Measurements from ENCODE around the gene DHH. TPM values are rescaled to one million over a fixed set of nuclear protein-coding genes. Genes with fewer than 3 reads are reported as not detected.
A peak's percentile ranks its signal among the peaks of the same experiment; 100 is the strongest.

DHH gene
- total and polyA plus RNA-seq, 10 of the 15 experiments (the other 5 are each of a cell fraction or from before 2014, with no cell fraction given) = 0.01 TPM; not detected in 9

- TF ChIP-seq MEF2A (IDR thresholded peaks at IDR 0.05; ENCODE audit: insufficient read depth, low read depth, low read length) = no peak
- TF ChIP-seq SP1 (IDR thresholded peaks at IDR 0.05; ENCODE audit: low read depth, low read length) = peak; percentile 71
- no peak for TF ChIP-seq SREBF2 (IDR thresholded peaks at IDR 0.05; ENCODE audit: low read length)
- TF ChIP-seq ZZZ3 (IDR thresholded peaks at IDR 0.05; ENCODE audit: control insufficient read depth, insufficient read length, low read depth) = no peak
- TF ChIP-seq ZBTB33 (IDR thresholded peaks at IDR 0.05) = no peak
- peak; percentile 93 for TF ChIP-seq RB1 (IDR thresholded peaks at IDR 0.05; ENCODE audit: borderline replicate concordance)
- no peak for TF ChIP-seq SUPT20H (IDR thresholded peaks at IDR 0.05; ENCODE audit: borderline replicate concordance, control insufficient read depth, low read depth, low read length)
- TF ChIP-seq JUNB (IDR thresholded peaks at IDR 0.05) = 0 out of 2 replicates have a peak, but pooled peaks have one; percentile 15
- TF ChIP-seq NKRF (conservative IDR thresholded peaks at IDR 0.05) = peak; percentile 85
- TF ChIP-seq TAF1 (IDR thresholded peaks at IDR 0.05; ENCODE audit: borderline replicate concordance, low read depth, low read length) = peak; percentile 77
- TF ChIP-seq SRF (IDR thresholded peaks at IDR 0.05; ENCODE audit: low read depth in 2 of 2, low read length in 2 of 2) = peak in 1 of 2 experiments; percentile 65; a peak in 1 of 4 replicates
- TF ChIP-seq MTA2 (IDR thresholded peaks at IDR 0.05; ENCODE audit: low read depth) = peak; percentile 83
- 0 out of 2 replicates have a peak, but pooled peaks have one; percentile 9 for TF ChIP-seq PKNOX1 (IDR thresholded peaks at IDR 0.05)
- TF ChIP-seq IRF3 (IDR thresholded peaks at IDR 0.05) = no peak
- TF ChIP-seq CBX5 (IDR thresholded peaks at IDR 0.05; ENCODE audit: low read depth) = no peak
- TF ChIP-seq POLR2AphosphoS2 (IDR thresholded peaks at IDR 0.05; ENCODE audit: low read depth, low read length) = peak; percentile 62; the same call in 1 of the 2 replicates
- TF ChIP-seq BCL3 (IDR thresholded peaks at IDR 0.05; ENCODE audit: borderline replicate concordance, insufficient read depth, low read depth, low read length, poor library complexity, severe bottlenecking) = no peak
- TF ChIP-seq TARDBP (IDR thresholded peaks at IDR 0.05; ENCODE audit: borderline replicate concordance) = peak; percentile 98
- TF ChIP-seq CHD1 (IDR thresholded peaks at IDR 0.05; ENCODE audit: low read depth, low read length) = no peak
- no peak for TF ChIP-seq ZNF274 (IDR thresholded peaks at IDR 0.05; ENCODE audit: insufficient read depth, insufficient read length)
- 0 out of 2 replicates have a peak, but pooled peaks have one; percentile 48 for TF ChIP-seq RBBP5 (conservative IDR thresholded peaks at IDR 0.05)
- peak; percentile 66; the same call in 1 of the 2 replicates for TF ChIP-seq RAD51 (IDR thresholded peaks at IDR 0.05)
These were observed 34.1 kb downstream of the DHH start, which contains the start of gene KMT2D (continued) for GRCh38 chr12:49060237-49061156.
